NCI-H128 (cell line): ENCODE measurements around the gene LMF1.
"Not testable (repeated sequence)": the region's sequence is repeated elsewhere in the genome, so short reads cannot be mapped to it uniquely, and the experiment has no call there.

ENCODE experiments used
- DNase-seq: peaks from one replicate; lab custom pipeline; 2025; ENCODE audit not compliant: unreplicated experiment; lab: John Stamatoyannopoulos, UW

LMF1 gene

GRCh38 chr16:871562-872345 is 99.0 kb downstream of the LMF1 start:
- no peak for DNase-seq

- DNase-seq: no peak
These were observed 99.8 kb downstream of the LMF1 start for GRCh38 chr16:870856-871561.

- DNase-seq: no peak
These were observed 100.8 kb downstream of the LMF1 start for GRCh38 chr16:869823-870641.

- DNase-seq: no peak
These were observed 101.7 kb downstream of the LMF1 start for GRCh38 chr16:868846-869822.

- no peak for DNase-seq
These were observed 102.4 kb downstream of the LMF1 start for GRCh38 chr16:868386-868755.

GRCh38 chr16:867421-868385 is 103.1 kb downstream of the LMF1 start:
- no peak for DNase-seq

GRCh38 chr16:866252-866896 is 104.4 kb downstream of the LMF1 start:
- no peak for DNase-seq

- DNase-seq: no peak
These were observed 105.8 kb downstream of the LMF1 start for GRCh38 chr16:865026-865425.

GRCh38 chr16:861446-861845 is 109.3 kb downstream of the LMF1 start:
- no peak for DNase-seq

GRCh38 chr16:860891-861290 is 109.9 kb downstream of the LMF1 start:
- no peak for DNase-seq

GRCh38 chr16:858971-859370 is 111.8 kb downstream of the LMF1 start:
- DNase-seq: not testable (repeated sequence)

GRCh38 chr16:858441-858840 is 112.3 kb downstream of the LMF1 start:
- DNase-seq: not testable (repeated sequence)

GRCh38 chr16:856811-857210 is 114.0 kb downstream of the LMF1 start:
- DNase-seq: no peak

- no peak for DNase-seq
These were observed 114.7 kb downstream of the LMF1 start for GRCh38 chr16:856101-856500.

GRCh38 chr16:855471-855870 is 115.3 kb downstream of the LMF1 start:
- no peak for DNase-seq

GRCh38 chr16:854808-855410 is 115.9 kb downstream of the LMF1 start:
- no peak for DNase-seq

GRCh38 chr16:853981-854807 is 116.6 kb downstream of the LMF1 start:
- no peak for DNase-seq

- no peak for DNase-seq
These were observed 117.5 kb downstream of the LMF1 start for GRCh38 chr16:853306-853705.
